ENCODE measurements around the gene NIPAL4.
"Not testable (repeated sequence)": the region's sequence is repeated elsewhere in the genome, so short reads cannot be mapped to it uniquely, and the experiment has no call there.

The NIPAL4 gene

DNA sequence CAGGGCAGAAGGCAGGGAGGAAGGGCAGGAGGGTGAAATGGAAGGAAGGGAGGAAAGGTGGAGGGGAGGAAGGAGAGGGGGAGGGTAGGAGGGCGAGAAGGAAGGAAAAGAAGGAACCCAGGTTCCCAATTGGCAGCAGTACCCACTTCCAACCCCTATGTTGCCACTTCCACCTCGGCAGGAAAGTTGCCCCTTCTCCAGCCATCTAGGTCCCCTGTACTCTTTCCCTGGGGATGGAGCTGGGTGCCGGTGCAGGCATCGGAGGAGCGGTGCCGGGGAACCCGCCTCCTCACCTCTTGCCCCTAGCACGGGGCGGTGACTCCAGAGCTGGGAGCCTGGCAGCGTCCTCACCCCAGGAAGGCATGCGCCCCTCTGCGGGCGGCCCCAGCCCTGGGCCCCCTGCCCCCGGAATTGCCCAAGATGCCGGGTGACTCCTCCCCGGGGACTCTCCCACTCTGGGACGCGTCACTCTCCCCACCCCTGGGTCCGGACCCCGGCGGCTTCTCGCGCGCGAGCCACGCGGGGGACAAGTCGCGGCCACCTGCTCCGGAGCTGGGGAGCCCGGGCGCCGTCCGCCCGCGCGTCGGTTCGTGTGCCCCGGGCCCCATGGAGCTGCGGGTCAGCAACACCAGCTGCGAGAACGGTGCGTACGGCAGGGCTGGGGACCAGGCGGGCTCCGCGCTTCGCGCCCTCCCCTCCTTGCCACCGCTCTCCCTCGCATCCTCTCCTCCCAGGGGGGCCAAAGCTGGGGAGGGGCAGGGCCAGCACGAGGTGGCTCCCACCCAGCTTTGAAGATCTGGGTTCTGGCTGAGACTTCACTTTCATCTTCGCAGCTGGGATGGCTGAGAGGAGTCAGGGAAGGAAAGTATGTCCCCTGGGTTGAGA lies at the start of gene NIPAL4:
Gene NIPAL4, plus strand, starts transcription at position 499 of the 885 bp plus-strand sequence. Its CDS starts 108 bp downstream, at position 607.
- no peak for DNase-seq (ENCODE audit: low read depth)
- no peak for TF ChIP-seq CTCF (IDR thresholded peaks at IDR 0.05; ENCODE audit: control insufficient read depth, insufficient read depth, low read depth, low read length, missing control alignments)
- peak within 1 kb of the TSS; percentile 50 for H3K4me3 ChIP-seq (ENCODE audit: control insufficient read depth, low read depth, low read length)

DNA sequence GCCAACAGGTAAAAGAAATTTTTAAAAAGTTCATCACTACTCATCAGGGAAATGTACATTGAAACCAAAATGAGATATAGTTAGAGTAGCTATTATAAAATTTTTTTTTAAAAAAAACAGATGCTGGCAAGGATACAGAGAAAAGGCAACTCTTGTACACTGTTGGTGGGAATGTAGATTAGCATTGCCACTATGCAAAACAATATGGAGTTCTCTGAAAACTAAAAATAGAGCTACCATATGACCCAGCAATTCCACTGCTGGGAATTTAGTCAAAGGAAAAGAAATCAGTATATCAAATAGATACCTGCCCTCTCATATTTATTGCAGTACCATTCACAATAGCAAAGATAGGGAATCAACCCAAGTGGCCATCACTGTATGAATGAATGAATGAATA lies 44.2 kb upstream of the NIPAL4 start:
- H3K4me3 ChIP-seq (ENCODE audit: control insufficient read depth, low read depth, low read length), result no peak overlapping the region
- TF ChIP-seq CTCF (IDR thresholded peaks at IDR 0.05; ENCODE audit: control insufficient read depth, insufficient read depth, low read depth, low read length, missing control alignments), result no peak
- no peak for DNase-seq (ENCODE audit: low read depth)

DNA sequence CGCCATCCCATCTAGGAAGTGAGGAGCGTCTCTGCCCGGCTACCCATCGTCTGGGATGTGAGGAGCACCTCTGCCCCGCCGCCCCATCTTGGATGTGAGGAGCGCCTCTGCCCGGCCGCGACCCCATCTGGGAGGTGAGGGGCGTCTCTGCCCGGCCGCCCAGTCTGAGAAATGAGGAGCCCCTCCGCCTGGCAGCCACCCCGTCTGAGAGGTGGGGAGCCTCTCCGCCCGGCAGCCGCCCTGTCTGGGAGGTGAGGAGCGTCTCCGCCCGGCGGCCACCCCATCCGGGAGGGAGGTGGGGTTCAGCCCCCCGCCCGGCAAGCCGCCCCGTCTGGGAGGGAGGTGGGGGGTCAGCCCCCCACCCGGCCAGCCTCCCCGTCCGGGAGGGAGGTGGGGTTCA lies 40.5 kb upstream of the NIPAL4 start:
- not testable (repeated sequence) for DNase-seq (ENCODE audit: low read depth); H3K4me3 ChIP-seq (ENCODE audit: control insufficient read depth, low read depth, low read length)

GRCh38 chr5:157429920-157430319 lies 30.1 kb upstream of the NIPAL4 start:
- H3K4me3 ChIP-seq (ENCODE audit: control insufficient read depth, low read depth, low read length); DNase-seq (ENCODE audit: low read depth): not testable (repeated sequence)

- DNase-seq (ENCODE audit: low read depth), result peak; percentile 41
- no peak overlapping the region for H3K4me3 ChIP-seq (ENCODE audit: control insufficient read depth, low read depth, low read length)
- TF ChIP-seq CTCF (IDR thresholded peaks at IDR 0.05; ENCODE audit: control insufficient read depth, insufficient read depth, low read depth, low read length, missing control alignments), result peak; percentile 51
These were observed 28.3 kb upstream of the NIPAL4 start for GRCh38 chr5:157431544-157432200.

DNA sequence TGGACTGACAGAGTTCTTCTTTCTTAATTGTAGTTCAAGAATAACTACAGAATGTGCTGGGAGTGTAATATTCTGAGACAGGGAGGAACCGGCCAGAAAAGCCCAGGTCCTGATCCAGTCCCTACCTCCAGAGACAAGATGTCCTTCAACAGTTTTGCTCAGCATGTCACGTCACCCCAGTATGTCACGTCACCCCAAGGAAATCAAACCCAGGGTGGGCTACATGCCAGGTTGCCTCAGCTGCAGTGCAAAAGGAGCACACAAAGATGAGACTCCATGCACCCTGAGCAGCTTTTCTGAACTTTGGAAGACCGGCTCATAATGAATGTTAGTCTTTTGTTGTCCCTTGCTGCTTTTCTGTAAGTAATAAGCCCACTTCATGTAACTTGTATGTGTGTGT lies 25.9 kb upstream of the NIPAL4 start:
- H3K4me3 ChIP-seq (ENCODE audit: control insufficient read depth, low read depth, low read length), result no peak overlapping the region
- no peak for DNase-seq (ENCODE audit: low read depth)
- no peak for TF ChIP-seq CTCF (IDR thresholded peaks at IDR 0.05; ENCODE audit: control insufficient read depth, insufficient read depth, low read depth, low read length, missing control alignments)

DNA sequence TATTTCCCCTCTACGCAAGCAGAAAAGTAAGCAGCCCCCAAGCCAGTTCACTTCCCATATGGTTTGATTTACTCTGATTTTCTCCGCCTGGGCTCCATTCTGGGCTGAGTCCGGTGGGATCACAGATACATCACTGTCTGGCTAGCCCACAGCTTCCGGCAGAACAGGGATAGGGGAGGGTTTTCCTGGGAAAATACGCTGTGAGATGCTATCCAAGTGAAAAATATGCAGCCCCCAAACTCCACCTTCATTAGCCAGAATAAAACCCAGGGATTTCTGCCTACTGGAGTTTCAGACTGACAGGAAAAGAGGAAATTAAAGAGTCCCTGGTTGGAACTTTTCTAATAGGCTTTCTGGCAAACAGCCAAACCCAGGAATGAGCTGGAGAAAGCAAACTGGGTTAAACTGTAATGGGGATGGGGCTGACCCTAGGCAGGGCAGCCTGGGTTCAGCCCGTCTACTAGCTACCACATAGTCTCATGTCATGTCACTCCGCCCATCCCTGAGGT lies 16.9 kb upstream of the NIPAL4 start:
- no peak for DNase-seq (ENCODE audit: low read depth)
- no peak for TF ChIP-seq CTCF (IDR thresholded peaks at IDR 0.05; ENCODE audit: control insufficient read depth, insufficient read depth, low read depth, low read length, missing control alignments)
- H3K4me3 ChIP-seq (ENCODE audit: control insufficient read depth, low read depth, low read length), result no peak overlapping the region

Measured in AG09309 (cell line).